GM23338 (cell line): ENCODE data around the gene PSMB2. TPM values are rescaled to one million over a fixed set of nuclear protein-coding genes. Genes with fewer than 3 reads are reported as not detected.

Source experiments
- ATAC-seq: fragments of 200-7000 bp; cut with Tn5 transposase; 3 replicates; pipeline ENCODE4 v1.9.1; 2020
- DNase-seq: peaks from one replicate; pipeline ENCODE4 v3.0.0-alpha.2; 2015; ENCODE audit warnings: low spot score
- H2AFZ ChIP-seq: fragments of 200-600 bp; sonication (generic); 2 replicates; pipeline ENCODE4 v1.8.0; 2016; ENCODE audit warnings: antibody characterized with exemption, mild to moderate bottlenecking, moderate library complexity
- H3F3A ChIP-seq: fragments of 200-600 bp; sonication (generic); replicated peaks from 2 replicates; pipeline ENCODE4 v1.8.0; 2017; ENCODE audit warnings: antibody characterized with exemption, mixed run types, low read depth
- H3K27ac ChIP-seq: fragments of 200-600 bp; sonication (generic); 2 replicates; pipeline ENCODE4 v1.6.1; 2016; ENCODE audit warnings: low read depth
- H3K27me3 ChIP-seq: fragments of 200-600 bp; sonication (generic); 2 replicates; pipeline ENCODE4 v1.8.0; 2016; ENCODE audit warnings: mild to moderate bottlenecking, mixed run types, moderate library complexity; ENCODE audit not compliant: insufficient read depth
- H3K36me3 ChIP-seq: fragments of 200-600 bp; sonication (generic); 2 replicates; pipeline ENCODE4 v1.8.0; 2016; ENCODE audit warnings: mild to moderate bottlenecking; ENCODE audit not compliant: insufficient read depth
- H3K4me1 ChIP-seq: fragments of 200-600 bp; sonication (generic); 2 replicates; pipeline ENCODE4 v1.8.0; 2016; ENCODE audit warnings: mild to moderate bottlenecking, moderate library complexity; ENCODE audit not compliant: insufficient read depth
- H3K4me2 ChIP-seq: fragments of 200-600 bp; sonication (generic); 2 replicates; pipeline ENCODE4 v1.7.1; 2017; ENCODE audit warnings: mixed run types
- H3K4me3 ChIP-seq: fragments of 200-600 bp; sonication (generic); 2 replicates; pipeline ENCODE4 v1.6.1; 2016; ENCODE audit warnings: mixed run types
- H3K79me2 ChIP-seq: fragments of 200-600 bp; sonication (generic); replicated peaks from 2 replicates; pipeline ENCODE4 v1.8.0; 2017; ENCODE audit warnings: mild to moderate bottlenecking; ENCODE audit not compliant: insufficient read depth
- H3K9me2 ChIP-seq: fragments of 200-600 bp; sonication (generic); 2 replicates; pipeline ENCODE4 v1.8.0; 2017; ENCODE audit not compliant: insufficient read depth
- H4K20me1 ChIP-seq: fragments of 200-600 bp; sonication (generic); replicated peaks from 2 replicates; pipeline ENCODE4 v1.8.0; 2017; ENCODE audit warnings: mild to moderate bottlenecking; ENCODE audit not compliant: insufficient read depth
- H3K27ac Mint-ChIP-seq: 2 replicates; pipeline ENCODE4 v1.8.0; 2020; ENCODE audit warnings: inconsistent platforms, mild to moderate bottlenecking, moderate library complexity, mixed read lengths
- H3K27me3 Mint-ChIP-seq: 3 replicates; pipeline ENCODE4 v1.8.0; 2022; ENCODE audit warnings: low read depth, mild to moderate bottlenecking, moderate library complexity, mixed read lengths, inconsistent platforms; ENCODE audit not compliant: insufficient read depth, poor library complexity
- H3K36me3 Mint-ChIP-seq: 3 replicates; pipeline ENCODE4 v1.8.0; 2021; ENCODE audit warnings: low read depth, mild to moderate bottlenecking, inconsistent platforms, moderate library complexity, mixed read lengths
- H3K4me1 Mint-ChIP-seq: 3 replicates; pipeline ENCODE4 v1.8.0; 2020; ENCODE audit warnings: mild to moderate bottlenecking, inconsistent platforms, mixed read lengths
- H3K4me3 Mint-ChIP-seq: 3 replicates; pipeline ENCODE4 v1.8.0; 2021; ENCODE audit warnings: moderate library complexity, mild to moderate bottlenecking, inconsistent platforms, mixed read lengths
- H3K9me3 Mint-ChIP-seq: 3 replicates; pipeline ENCODE4 v1.8.0; 2020; ENCODE audit warnings: moderate library complexity, mild to moderate bottlenecking, inconsistent platforms, mixed read lengths
- ETS1 ChIP-seq: IDR thresholded peaks from 2 replicates; pipeline ENCODE4 v1.6.1; 2016; ENCODE audit warnings: antibody characterized with exemption
- EZH2 ChIP-seq: fragments of 200-600 bp; sonication (generic); IDR thresholded peaks from one replicate; pipeline ENCODE4 v1.8.0; 2017; ENCODE audit warnings: antibody characterized with exemption, mild to moderate bottlenecking, low read depth; ENCODE audit not compliant: unreplicated experiment
- EZH2phosphoT487 ChIP-seq: fragments of 200-600 bp; sonication (generic); IDR thresholded peaks from one replicate; pipeline ENCODE4 v1.8.1; 2018; ENCODE audit warnings: antibody characterized with exemption; ENCODE audit not compliant: unreplicated experiment
- JUNB ChIP-seq: IDR thresholded peaks from one replicate; pipeline ENCODE4 v1.6.1; 2016; ENCODE audit warnings: antibody characterized with exemption; ENCODE audit not compliant: unreplicated experiment
- POLR2AphosphoS5 ChIP-seq: IDR thresholded peaks from 2 replicates; pipeline ENCODE4 v1.6.1; 2016; ENCODE audit warnings: antibody characterized with exemption, low read depth
- REST ChIP-seq: IDR thresholded peaks from one replicate; pipeline ENCODE4 v1.6.1; 2018; ENCODE audit warnings: antibody characterized with exemption; ENCODE audit not compliant: unreplicated experiment
- STAT1 ChIP-seq: IDR thresholded peaks from one replicate; pipeline ENCODE4 v1.6.1; 2016; ENCODE audit warnings: antibody characterized with exemption; ENCODE audit not compliant: unreplicated experiment
- ZNF114 ChIP-seq: fragments of 250-450 bp; sonication (Bioruptor Pico); IDR thresholded peaks from 2 replicates; pipeline ENCODE4 v1.5.0; 2020; ENCODE audit warnings: mild to moderate bottlenecking, moderate library complexity
- ZNF331 ChIP-seq: fragments of 250-450 bp; sonication (Bioruptor Pico); IDR thresholded peaks from 2 replicates; pipeline ENCODE4 v1.5.0; 2020; ENCODE audit warnings: low read depth, mild to moderate bottlenecking, moderate library complexity
- polyA plus RNA-seq: library from polyadenylated mRNA; unstranded; fragments of >200 nt; fragmentation: Nextera tagmentation; extraction: Ambion mirVana; gene quantifications from 2 replicates; pipeline ENCODE4 v1.2.1, GENCODE V29; 2016
- total RNA-seq: library from RNA; depleted of rRNA; stranded (reverse); fragments of >200 nt; shearing (Covaris generic); gene quantifications from 2 replicates; pipeline ENCODE4 v1.2.3, GENCODE V29; 2014

The PSMB2 gene
- total and polyA plus RNA-seq, 2 experiments from 2014 or later, result 68.2 to 147 TPM

GRCh38 chr1:35597870-35598269, 43.5 kb downstream of the PSMB2 start (continued):
- TF ChIP-seq ETS1 (no peak), JUNB (no peak), POLR2AphosphoS5 (no peak), EZH2 (no peak), STAT1 (no peak), EZH2phosphoT487 (no peak), REST (no peak), ZNF114 (no peak)

GRCh38 chr1:35595684-35596083, 45.6 kb downstream of the PSMB2 start:
- no peak for TF ChIP-seq STAT1
- no peak for TF ChIP-seq ZNF331 (CRISPR knock-in tag)
- TF ChIP-seq JUNB, result no peak
- 0 out of 3 replicates have a peak, but pooled peaks cover 2% of the 10 kb centered on the region for H3K9me3 Mint-ChIP-seq
- Histone ChIP-seq H3K36me3 (peaks cover 9% of the 10 kb centered on the region; the same call in 1 of the 2 replicates), H4K20me1 (peaks cover 6% of the 10 kb centered on the region; the same call in 1 of the 2 replicates), H3K4me2 (no peak overlapping the region), H3K9me2 (no peaks in the 10 kb centered on the region), H3K4me1 (no peaks in the 10 kb centered on the region), H3K4me3 (no peak overlapping the region), H3K27ac (no peak overlapping the region), H3F3A (0 out of 2 replicates have a peak, but pooled peaks cover 2% of the 10 kb centered on the region), H3K79me2 (no peaks in the 10 kb centered on the region), H3K27me3 (no peaks in the 10 kb centered on the region), H2AFZ (no peak overlapping the region)
- no peak overlapping the region for H3K4me3 Mint-ChIP-seq
- H3K27me3 Mint-ChIP-seq, result peaks cover 3% of the 10 kb centered on the region
- peaks cover 3% of the 10 kb centered on the region; the same call in 2 of the 3 replicates for H3K36me3 Mint-ChIP-seq
- DNase-seq (no peak), ATAC-seq (no peak)
- H3K4me1 Mint-ChIP-seq, result no peaks in the 10 kb centered on the region
- H3K27ac Mint-ChIP-seq, result no peak overlapping the region
